Sigmoid colon (tissue), 4 donors: ENCODE measurements around the gene NEK9.

Experiments used
- CTCF ChIP-seq, 4 experiments: fragments of 450-650 bp in 3 of 4; fragments of 200-600 bp in 1 of 4; IDR thresholded peaks; one replicate each; pipeline ENCODE4 v1.5.1; 2016 to 2019; ENCODE audit warnings: antibody characterized with exemption in 4 of 4, mild to moderate bottlenecking in 3 of 4, moderate library complexity in 2 of 4
- EP300 ChIP-seq, 4 donors: sonication (generic); formaldehyde crosslinking; IDR thresholded peaks; one replicate each; pipeline ENCODE4 v1.6.1; 2017; ENCODE audit warnings: antibody characterized with exemption in 4 of 4
- POLR2A ChIP-seq, 2 donors: fragments of 450-650 bp; IDR thresholded peaks; one replicate each; pipeline ENCODE4 v1.6.1; 2016; ENCODE audit warnings: antibody characterized with exemption in 2 of 2, mild to moderate bottlenecking in 2 of 2, moderate library complexity in 2 of 2
- POLR2AphosphoS5 ChIP-seq, 4 donors: sonication (generic); formaldehyde crosslinking; IDR thresholded peaks; one replicate each; pipeline ENCODE4 v1.6.1; 2017; ENCODE audit warnings: antibody characterized with exemption in 4 of 4

- no peak for TF ChIP-seq CTCF (IDR thresholded peaks at IDR 0.05)
- TF ChIP-seq EP300 (IDR thresholded peaks at IDR 0.05) = no peak
- TF ChIP-seq POLR2A (IDR thresholded peaks at IDR 0.05) = no peak
- no peak for TF ChIP-seq POLR2AphosphoS5 (IDR thresholded peaks at IDR 0.05)
Measured at GRCh38 chr14:75170772-75171171, 43.9 kb upstream of the NEK9 start.
